Non-pigmented ciliary epithelial cell (primary cell): Measurements from ENCODE around the gene TRUB2.
"Not testable (repeated sequence)": the region's sequence is repeated elsewhere in the genome, so short reads cannot be mapped to it uniquely, and the experiment has no call there.

Source experiments
- DNase-seq: peaks from one replicate; pipeline ENCODE4 v3.0.0-alpha.2; 2010; ENCODE audit warnings: low read depth

TRUB2 gene

DNA sequence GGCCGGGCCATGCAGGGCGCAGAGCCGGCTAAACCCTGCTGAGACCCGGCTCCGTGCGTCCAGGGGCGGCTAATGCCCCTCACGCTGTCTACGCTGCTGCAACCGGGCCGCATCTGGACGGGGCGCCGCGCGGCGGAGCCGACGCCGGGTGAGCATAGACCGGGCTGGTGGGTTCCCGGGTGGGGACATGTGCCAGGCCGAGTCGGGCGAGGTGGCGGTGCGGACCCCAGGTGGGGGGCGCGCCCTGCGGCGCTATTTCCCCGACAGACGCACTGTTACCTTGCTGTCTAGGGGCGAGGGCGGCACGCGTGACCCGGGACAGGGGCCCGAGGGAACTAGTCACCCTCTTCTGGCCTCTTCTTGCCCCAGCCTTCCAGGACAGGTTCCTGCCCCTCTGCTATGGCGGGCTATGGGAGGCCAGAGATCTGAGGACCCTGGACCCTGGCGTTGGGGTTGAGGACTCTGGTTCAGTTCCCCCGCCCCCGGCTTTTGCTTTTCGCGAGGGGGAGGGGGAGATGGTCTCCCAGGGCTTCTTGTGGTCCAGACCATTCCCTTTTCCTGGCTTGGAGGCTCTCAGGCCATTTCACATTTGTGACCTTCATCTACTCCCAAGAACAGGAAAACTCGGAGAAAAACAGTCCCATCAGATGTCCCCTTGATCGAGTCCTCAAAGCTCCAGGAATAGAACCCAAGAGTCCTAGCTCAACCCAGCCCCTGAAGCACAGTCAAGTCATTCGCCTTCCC is 18.6 kb upstream of the TRUB2 start:
- no peak for DNase-seq

DNA sequence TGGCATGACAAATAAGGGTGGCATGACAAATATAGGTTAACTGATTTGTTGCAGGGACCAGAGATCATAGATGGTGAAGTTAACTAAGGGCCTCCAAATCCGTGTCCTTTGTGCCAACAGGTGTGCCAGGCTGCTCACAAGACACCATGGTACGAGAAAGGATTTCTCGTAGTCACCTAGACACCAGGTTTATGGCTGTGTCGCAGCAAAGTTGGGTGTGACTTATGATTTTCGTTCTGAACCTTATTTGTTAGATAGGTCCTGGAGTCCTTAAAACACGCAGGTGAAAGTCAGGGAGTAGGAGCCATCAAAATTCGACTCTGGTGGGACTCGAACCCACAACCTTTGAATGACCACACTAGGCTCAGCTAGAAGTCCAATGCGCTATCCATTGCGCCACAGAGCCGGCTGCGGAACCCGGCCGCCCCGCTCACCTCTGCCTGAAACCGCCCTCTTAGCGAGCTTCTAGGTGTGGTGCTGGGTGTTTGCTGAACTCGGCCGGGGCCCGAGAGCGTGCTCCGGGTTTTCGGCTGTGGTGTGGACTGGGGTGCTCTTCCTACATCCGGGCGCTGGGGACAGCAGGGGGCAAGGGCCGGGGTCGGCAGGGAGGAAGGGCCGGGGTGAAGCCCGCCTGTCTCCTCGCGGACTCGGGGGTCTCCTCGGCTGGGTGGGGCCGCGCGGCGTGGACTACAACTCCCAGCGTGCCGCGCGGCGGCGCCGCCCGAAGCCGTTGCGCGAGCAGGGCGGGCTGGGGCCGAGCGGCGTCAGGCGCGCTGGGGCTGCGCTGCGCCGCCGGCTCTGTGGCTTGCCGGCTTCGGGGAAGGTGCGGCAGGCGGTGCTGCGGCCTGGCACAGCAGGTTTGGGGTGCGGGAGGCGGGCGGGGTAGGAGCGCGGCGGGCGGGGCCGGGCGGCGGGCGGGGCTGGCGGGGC is 17.8 kb upstream of the TRUB2 start, which contains the start of gene SLC27A4:
Gene SLC27A4 (plus strand): TSS at position 767 of the 930 bp plus-strand sequence. CDS start 2,606 bp downstream, outside the sequence.
- no peak for DNase-seq

GRCh38 chr9:128338852-128339614 is 16.8 kb upstream of the TRUB2 start:
- not testable (repeated sequence) for DNase-seq

DNA sequence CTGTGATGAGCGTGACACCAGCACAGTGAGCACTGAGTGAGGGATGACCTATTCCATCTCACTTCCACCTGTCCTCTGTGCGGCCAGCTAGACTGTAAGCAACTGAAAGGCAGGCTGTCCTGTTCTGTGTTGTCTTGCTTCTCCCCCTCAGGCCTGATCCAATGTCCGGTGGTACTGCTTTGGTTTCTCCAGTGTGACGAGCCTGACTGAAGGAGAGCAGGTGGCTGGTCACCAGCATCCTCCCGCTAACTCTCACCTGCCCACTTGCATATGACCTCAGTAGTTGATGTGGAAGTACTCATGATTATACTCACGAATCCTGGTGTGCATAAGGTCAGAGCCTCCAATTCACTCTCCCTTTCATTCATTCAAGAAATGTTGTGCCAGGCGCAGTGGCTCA is 15.7 kb upstream of the TRUB2 start:
- DNase-seq: no peak

GRCh38 chr9:128335914-128336313 is 13.7 kb upstream of the TRUB2 start:
- no peak for DNase-seq

DNA sequence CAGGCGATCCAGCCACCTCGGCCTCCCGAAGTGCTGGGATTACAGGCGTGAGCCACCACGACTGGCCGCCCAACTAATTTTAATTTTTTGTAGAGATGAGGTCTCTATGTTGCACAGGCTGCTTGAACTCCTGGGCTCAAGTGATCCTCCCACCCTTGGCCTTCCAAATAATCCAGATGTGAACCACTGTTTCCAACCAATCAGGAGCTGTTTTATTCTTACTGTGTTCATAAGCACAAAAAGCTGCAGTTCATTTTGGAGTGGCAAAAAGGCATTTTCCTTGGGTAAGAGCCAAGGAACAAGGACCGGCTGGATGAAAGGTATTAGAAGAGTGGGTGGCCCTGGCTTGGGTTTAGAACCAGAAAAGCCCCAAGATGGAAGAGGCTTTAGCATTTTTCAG is 12.9 kb upstream of the TRUB2 start:
- no peak for DNase-seq

GRCh38 chr9:128333451-128333869 is 11.2 kb upstream of the TRUB2 start:
- DNase-seq: no peak

DNA sequence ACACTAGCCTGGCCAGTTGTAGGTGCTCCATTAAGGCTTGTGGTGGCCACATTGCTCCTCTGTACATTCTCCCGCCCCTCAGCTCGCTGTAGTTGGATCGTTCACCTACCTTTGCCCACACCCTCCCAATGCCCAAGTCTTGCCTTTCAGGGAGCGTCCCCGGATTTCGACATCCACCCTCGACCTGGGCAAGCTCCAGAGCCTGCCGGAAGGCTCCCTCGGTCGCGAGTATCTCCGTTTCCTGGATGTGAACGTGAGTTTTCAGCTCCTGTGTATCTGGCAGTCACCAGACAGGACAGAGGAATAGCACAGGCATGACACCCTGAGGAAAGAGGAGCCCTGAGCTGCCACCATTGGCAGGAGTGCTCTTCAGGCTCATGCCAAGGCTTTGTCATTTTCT is 3.4 kb upstream of the TRUB2 start:
- DNase-seq: no peak

DNA sequence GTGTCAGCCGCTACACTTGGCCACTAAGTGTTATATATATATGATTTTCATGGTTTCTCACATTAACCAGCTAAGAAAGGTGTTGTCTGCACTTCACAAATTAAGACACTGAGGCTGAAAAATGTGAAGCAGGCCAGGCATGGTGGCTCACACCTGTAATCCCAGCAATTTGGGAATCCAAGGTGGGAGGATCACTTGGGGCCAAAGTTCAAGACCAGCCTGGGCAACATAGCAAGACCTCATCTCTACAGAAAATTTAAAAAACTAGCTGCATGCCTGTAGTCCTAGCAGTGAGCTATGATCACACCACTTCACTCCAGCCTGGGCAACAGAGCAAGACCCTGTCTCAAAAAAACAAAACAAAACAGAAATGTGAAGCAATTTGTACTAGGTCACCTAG is 2.2 kb upstream of the TRUB2 start:
- DNase-seq: no peak

DNA sequence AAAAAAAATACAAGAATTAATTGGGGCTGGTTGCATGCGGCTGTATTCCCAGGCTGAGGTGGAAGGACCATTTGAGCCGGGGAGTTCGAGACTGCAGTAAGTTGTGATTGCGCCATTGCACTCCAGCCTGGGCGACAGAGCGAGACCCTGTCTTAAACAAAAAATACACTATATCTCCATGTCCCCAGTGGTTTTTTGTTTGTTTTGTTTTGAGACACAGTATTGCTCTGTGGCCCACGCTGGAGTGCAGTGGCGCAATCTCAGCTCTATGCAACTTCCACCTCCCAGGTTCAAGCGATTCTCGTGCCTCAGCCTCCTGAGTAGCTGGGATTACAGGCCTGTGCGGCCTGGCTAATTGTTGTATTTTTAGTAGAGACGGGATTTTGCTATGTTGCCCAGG is 1.5 kb upstream of the TRUB2 start:
- no peak for DNase-seq

- DNase-seq: no peak
Measured at GRCh38 chr9:128323212-128323730, 1.0 kb upstream of the TRUB2 start.

DNA sequence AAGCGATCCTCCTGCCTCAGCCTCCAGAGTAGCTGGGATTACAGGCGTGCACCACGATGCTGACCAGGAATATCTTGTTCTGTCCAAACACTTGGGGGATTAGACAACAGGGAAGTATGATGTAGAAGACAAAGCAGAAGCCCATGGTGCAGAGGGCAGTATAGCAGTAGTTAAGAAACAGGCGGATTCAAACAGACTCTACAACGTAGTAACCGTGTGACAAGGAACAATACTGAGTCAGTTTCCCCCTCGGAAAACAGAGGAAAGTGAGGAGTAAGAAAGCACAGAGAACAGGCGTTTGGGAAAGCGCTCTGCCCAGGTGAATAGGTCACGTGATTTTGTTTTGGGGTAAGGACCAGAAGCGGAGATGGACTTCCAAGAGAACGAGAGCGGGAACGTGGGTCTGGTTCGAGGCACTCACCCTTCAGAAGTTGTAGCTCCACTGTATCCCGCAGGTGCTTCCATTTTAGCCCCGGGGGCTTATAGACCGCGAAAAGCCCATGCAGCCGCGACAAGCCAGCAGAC is 306 bp downstream of the TRUB2 start:
- DNase-seq: no peak

DNA sequence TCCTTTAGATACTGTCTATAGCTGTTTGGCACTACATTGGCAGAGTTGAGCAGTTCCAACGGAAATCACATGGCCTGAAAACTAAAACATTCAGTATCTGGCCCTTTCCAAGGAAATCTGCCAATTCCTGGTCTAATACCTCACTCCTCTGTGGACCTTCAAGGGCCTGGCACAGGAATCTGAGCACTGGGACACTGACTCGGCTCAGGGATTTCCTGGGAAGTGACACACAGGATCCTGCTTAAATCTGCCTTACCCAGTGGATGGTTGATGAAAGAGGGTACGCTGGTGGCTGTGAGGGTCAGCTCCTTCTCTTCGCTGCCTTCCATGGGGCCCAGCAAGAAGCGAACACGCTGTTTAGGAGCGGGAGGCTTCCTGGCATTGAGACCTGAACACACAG is 904 bp downstream of the TRUB2 start:
- DNase-seq: no peak

DNA sequence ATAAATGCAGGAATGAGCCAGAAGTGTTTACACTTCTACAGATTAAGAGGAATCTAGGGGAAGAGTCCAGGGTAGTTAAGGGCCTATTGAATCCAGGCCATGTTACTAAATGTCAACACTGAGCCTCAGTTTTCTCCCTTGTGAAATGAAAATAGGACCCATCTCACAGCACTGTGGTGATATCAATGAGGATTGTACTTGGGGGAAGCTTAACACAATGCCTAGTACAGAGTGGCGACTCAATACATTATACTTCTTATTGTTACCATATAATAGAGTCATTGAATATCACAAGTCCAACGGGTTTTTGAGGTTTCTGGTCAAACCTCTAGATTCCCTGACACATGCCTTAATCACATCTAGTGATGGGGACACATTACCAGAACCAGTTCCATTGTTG is 4.6 kb downstream of the TRUB2 start:
- no peak for DNase-seq

DNA sequence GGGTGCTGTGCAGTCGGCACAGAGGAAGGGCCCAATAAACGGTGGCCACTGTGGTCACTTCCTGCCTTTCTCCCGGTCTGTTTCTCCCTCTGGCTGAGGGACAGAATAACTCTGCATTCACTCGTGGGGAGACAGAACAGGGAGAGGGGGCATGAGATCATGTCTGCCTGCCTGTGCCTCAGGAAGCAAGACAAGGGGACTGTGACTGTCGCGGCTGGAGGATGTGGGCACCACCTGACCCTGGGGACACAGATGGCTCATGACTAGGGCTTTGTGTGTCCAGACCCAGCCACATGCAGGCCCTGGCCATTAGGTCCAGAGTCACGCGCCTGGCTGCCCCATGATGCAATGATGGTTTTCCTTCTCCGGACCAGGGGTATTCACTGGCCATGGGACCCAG is 5.8 kb downstream of the TRUB2 start:
- DNase-seq: no peak

- DNase-seq: no peak
Measured at GRCh38 chr9:128314697-128315096, 7.5 kb downstream of the TRUB2 start.

- no peak for DNase-seq
Measured at GRCh38 chr9:128310461-128310860, 11.8 kb downstream of the TRUB2 start.

DNA sequence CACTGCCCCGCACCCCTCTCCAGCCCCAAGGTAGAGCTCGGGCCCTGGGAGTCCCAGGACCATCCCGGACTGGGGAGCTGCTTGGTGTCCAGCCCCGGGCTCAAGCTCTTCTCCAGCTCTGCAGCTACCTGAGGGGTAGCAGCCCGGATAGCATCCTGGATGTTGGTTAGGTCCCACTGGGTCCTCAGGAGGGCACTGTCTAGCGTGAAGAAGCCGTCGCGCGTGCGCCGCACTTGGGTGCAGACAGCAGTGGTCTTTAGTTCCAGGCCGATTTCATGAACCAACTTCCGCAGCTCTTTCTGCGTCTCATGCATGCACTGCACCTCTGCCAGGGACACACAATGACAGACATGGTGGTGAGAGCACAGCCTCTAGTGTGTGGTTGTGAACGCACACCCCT is 12.7 kb downstream of the TRUB2 start:
- DNase-seq: no peak

- DNase-seq: no peak
Measured at GRCh38 chr9:128304971-128305288, 17.3 kb downstream of the TRUB2 start.

- DNase-seq: no peak
Measured at GRCh38 chr9:128304136-128304970, 17.9 kb downstream of the TRUB2 start.
